Epithelial cell of proximal tubule (primary cell): ENCODE measurements around the gene ZNF407. TPM values are rescaled to one million over a fixed set of nuclear protein-coding genes. Genes with fewer than 3 reads are reported as not detected.

Source experiments
- DNase-seq: peaks from one replicate; pipeline ENCODE4 v3.0.0-alpha.2; 2011; ENCODE audit warnings: low read depth
- H3K4me3 ChIP-seq: 2 replicates; pipeline ENCODE4 v1.5.1; 2011; ENCODE audit warnings: low read depth, mild to moderate bottlenecking, low read length
- CTCF ChIP-seq: conservative IDR thresholded peaks from 2 replicates; pipeline ENCODE4 v1.5.1; 2012; ENCODE audit warnings: low read depth, mild to moderate bottlenecking, low read length
- total RNA-seq: library from RNA; depleted of rRNA; stranded (reverse); fragments of >200 nt; gene quantifications from 2 replicates; pipeline ENCODE4 v1.2.3, GENCODE V29; 2015

The ZNF407 gene
- total RNA-seq, 1 donor from 2014 or later, result 3.0 TPM

DNA sequence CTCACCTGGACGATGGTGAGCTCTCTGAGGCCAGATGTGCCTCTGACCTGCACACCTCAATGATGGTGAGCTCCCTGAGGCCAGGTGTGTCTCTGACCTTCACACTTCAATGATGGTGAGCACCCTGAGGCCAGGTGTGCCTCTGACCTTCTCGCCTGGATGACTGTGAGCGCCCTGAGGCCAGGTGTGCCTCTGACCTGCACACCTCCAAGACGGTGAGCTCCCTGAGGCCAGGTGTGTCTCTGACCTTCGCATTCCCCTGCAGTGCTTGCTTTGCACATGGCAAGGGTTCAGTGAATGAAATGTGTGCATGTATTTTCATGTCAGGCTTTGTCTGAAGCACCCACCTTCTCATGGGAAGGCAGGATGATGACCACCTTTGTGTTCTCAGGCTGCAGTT is 515.8 kb downstream of the ZNF407 start:
- no peak for TF ChIP-seq CTCF
- no peak for DNase-seq
- H3K4me3 ChIP-seq, result no peak overlapping the region

GRCh38 chr18:75114231-75114764 is 516.6 kb downstream of the ZNF407 start:
- no peak for TF ChIP-seq CTCF
- no peak for DNase-seq
- no peak overlapping the region for H3K4me3 ChIP-seq

Other genes with a start within 250 kb of the ZNF407 start
- not detected in 2 replicates for gene DIPK1C, start 140.6 kb upstream of the ZNF407 start, total RNA-seq
- gene CNDP2, start 101.5 kb upstream of the ZNF407 start, total RNA-seq, result 171 and 198 TPM in 2 replicates
- not detected in 2 replicates for gene CNDP1, start 63.4 kb upstream of the ZNF407 start, total RNA-seq